Measurements from ENCODE around the gene PTPRG. TPM values are rescaled to one million over a fixed set of nuclear protein-coding genes. Genes with fewer than 3 reads are reported as not detected.

The PTPRG gene
- total and polyA plus RNA-seq, 4 donors = 3.6 to 35.6 (median 8.1) TPM

GRCh38 chr3:61927332-61927731 lies 366.0 kb downstream of the PTPRG start:
- Histone ChIP-seq H3K9me3 (ENCODE audit: control insufficient read depth in 4 of 4, low read length in 3 of 4) (no peaks in the 10 kb centered on the region), H3K36me3 (ENCODE audit: control insufficient read depth in 4 of 4, insufficient read depth in 3 of 4, low read depth in 1 of 4, low read length in 3 of 4) (no peaks in the 10 kb centered on the region), H3K27ac (ENCODE audit: low read depth in 1 of 2, low read length in 2 of 2) (peak overlapping the region in 1 of 2 donors; percentile 3), H3K9ac (ENCODE audit: low read depth in 1 of 2, low read length in 2 of 2) (no peak overlapping the region), H3K4me1 (ENCODE audit: control insufficient read depth in 4 of 4, insufficient read depth in 4 of 4, low read length in 3 of 4) (peaks cover 1 to 10% (median 8%) of the 10 kb centered on the region in 4 donors), H3K4me3 (ENCODE audit: low read depth in 1 of 3, low read length in 3 of 3) (no peak overlapping the region), H3K27me3 (ENCODE audit: control insufficient read depth in 4 of 4, insufficient read depth in 4 of 4, low read length in 3 of 4) (no peaks in the 10 kb centered on the region)
- no peak for TF ChIP-seq CTCF (IDR thresholded peaks at IDR 0.05; ENCODE audit: low read depth, low read length, missing input control)
- TF ChIP-seq REST (IDR thresholded peaks at IDR 0.05) = no peak
- TF ChIP-seq JUND (IDR thresholded peaks at IDR 0.05) = no peak
- TF ChIP-seq FOXA2 (IDR thresholded peaks at IDR 0.05) = no peak
- TF ChIP-seq RAD21 (IDR thresholded peaks at IDR 0.05) = peak in 1 of 2 donors; percentile 20
- TF ChIP-seq FOXA1 (IDR thresholded peaks at IDR 0.05) = no peak
- TF ChIP-seq GABPA (IDR thresholded peaks at IDR 0.05 in 1 of 2, conservative IDR thresholded peaks at IDR 0.05 in 1 of 2) = no peak
- TF ChIP-seq YY1 (IDR thresholded peaks at IDR 0.05) = no peak
- peak; percentile 39 for TF ChIP-seq NR2F2 (IDR thresholded peaks at IDR 0.05)
- no peak for TF ChIP-seq SP1 (IDR thresholded peaks at IDR 0.05)
- TF ChIP-seq RXRA (IDR thresholded peaks at IDR 0.05) = no peak
- TF ChIP-seq MAX (IDR thresholded peaks at IDR 0.05) = no peak
- no peak for TF ChIP-seq ATF3 (IDR thresholded peaks at IDR 0.05)
- 71% methylated on average over 3 of the region's 3 CpGs for WGBS
- no peak for DNase-seq (ENCODE audit: low spot score)

GRCh38 chr3:61928039-61928438 lies 366.7 kb downstream of the PTPRG start:
- H3K4me1 ChIP-seq (ENCODE audit: control insufficient read depth in 4 of 4, insufficient read depth in 4 of 4, low read length in 3 of 4) = peaks cover 1 to 10% (median 8%) of the 10 kb centered on the region in 4 donors
- no peaks in the 10 kb centered on the region for H3K9me3 ChIP-seq (ENCODE audit: control insufficient read depth in 4 of 4, low read length in 3 of 4)
- WGBS = 99% methylated on average over 3 of the region's 3 CpGs
- H3K27ac ChIP-seq (ENCODE audit: low read depth in 1 of 2, low read length in 2 of 2) = no peak overlapping the region
- DNase-seq (ENCODE audit: low spot score) = no peak
- H3K27me3 ChIP-seq (ENCODE audit: control insufficient read depth in 4 of 4, insufficient read depth in 4 of 4, low read length in 3 of 4) = no peaks in the 10 kb centered on the region
- TF ChIP-seq RAD21 (IDR thresholded peaks at IDR 0.05) (no peak), REST (IDR thresholded peaks at IDR 0.05) (no peak), GABPA (IDR thresholded peaks at IDR 0.05 in 1 of 2, conservative IDR thresholded peaks at IDR 0.05 in 1 of 2) (no peak)
- no peak overlapping the region for H3K9ac ChIP-seq (ENCODE audit: low read depth in 1 of 2, low read length in 2 of 2)
- H3K36me3 ChIP-seq (ENCODE audit: control insufficient read depth in 4 of 4, insufficient read depth in 3 of 4, low read depth in 1 of 4, low read length in 3 of 4) = no peaks in the 10 kb centered on the region
- no peak overlapping the region for H3K4me3 ChIP-seq (ENCODE audit: low read depth in 1 of 3, low read length in 3 of 3)

All from liver (tissue), 9 donors.